Hepatocyte (in vitro differentiated cells): ENCODE results near the gene HJURP. TPM values are rescaled to one million over a fixed set of nuclear protein-coding genes. Genes with fewer than 3 reads are reported as not detected.

Experiments used
- DNase-seq: peaks from one replicate; pipeline ENCODE4 v3.0.0-alpha.2; 2016; ENCODE audit warnings: low spot score
- H2AFZ ChIP-seq: fragments of 200-600 bp; sonication (generic); 2 replicates; pipeline ENCODE4 v1.6.0; 2016; ENCODE audit warnings: antibody characterized with exemption, mild to moderate bottlenecking
- H3K27ac ChIP-seq: fragments of 200-600 bp; sonication (generic); 2 replicates; pipeline ENCODE4 v1.5.1; 2016; ENCODE audit warnings: mild to moderate bottlenecking
- H3K27me3 ChIP-seq: fragments of 200-600 bp; sonication (generic); 2 replicates; pipeline ENCODE4 v1.6.1; 2016
- H3K36me3 ChIP-seq: fragments of 200-600 bp; sonication (generic); replicated peaks from 2 replicates; pipeline ENCODE4 v1.5.1; 2016; ENCODE audit warnings: low read depth; ENCODE audit not compliant: insufficient read depth
- H3K4me1 ChIP-seq: fragments of 200-600 bp; sonication (generic); 2 replicates; pipeline ENCODE4 v1.5.1; 2016; ENCODE audit warnings: mild to moderate bottlenecking, moderate library complexity; ENCODE audit not compliant: insufficient read depth
- H3K4me2 ChIP-seq: fragments of 200-600 bp; sonication (generic); 2 replicates; pipeline ENCODE4 v1.6.0; 2016
- H3K4me3 ChIP-seq: fragments of 200-600 bp; sonication (generic); 2 replicates; pipeline ENCODE4 v1.5.1; 2016; ENCODE audit warnings: mild to moderate bottlenecking
- H3K79me2 ChIP-seq: fragments of 200-600 bp; sonication (generic); 2 replicates; pipeline ENCODE4 v1.6.0; 2017; ENCODE audit warnings: mild to moderate bottlenecking
- H3K9me2 ChIP-seq: fragments of 200-600 bp; sonication (generic); replicated peaks from 2 replicates; pipeline ENCODE4 v1.6.0; 2017; ENCODE audit warnings: mild to moderate bottlenecking; ENCODE audit not compliant: insufficient read depth
- H3K9me3 ChIP-seq: fragments of 200-600 bp; sonication (generic); 2 replicates; pipeline ENCODE4 v1.5.1; 2016; ENCODE audit warnings: low read depth, mild to moderate bottlenecking
- H4K20me1 ChIP-seq: fragments of 200-600 bp; sonication (generic); 2 replicates; pipeline ENCODE4 v1.6.0; 2016; ENCODE audit warnings: mild to moderate bottlenecking; ENCODE audit not compliant: insufficient read depth, poor library complexity, severe bottlenecking
- EZH2 ChIP-seq: fragments of 200-600 bp; sonication (generic); IDR thresholded peaks from 2 replicates; pipeline ENCODE4 v1.6.1; 2016; ENCODE audit warnings: antibody characterized with exemption, mild to moderate bottlenecking, borderline replicate concordance
- EZH2phosphoT487 ChIP-seq: fragments of 200-600 bp; sonication (generic); IDR thresholded peaks from one replicate; pipeline ENCODE4 v1.6.1; 2018; ENCODE audit warnings: antibody characterized with exemption, mild to moderate bottlenecking, low read depth, moderate library complexity; ENCODE audit not compliant: unreplicated experiment, severe bottlenecking
- WGBS: methylation state at CpG from one replicate; pipeline ENCODE4 v1.1.6; 2016; ENCODE audit warnings: low lambda C conversion rate; ENCODE audit errors: missing lambda C conversion rate; 5-methylcytosine and 5-hydroxymethylcytosine counted together
- polyA plus RNA-seq: library from polyadenylated mRNA; unstranded; fragments of >200 nt; fragmentation: Nextera tagmentation; extraction: Ambion mirVana; gene quantifications from 2 replicates; pipeline ENCODE4 v1.2.1, GENCODE V29; 2016
- total RNA-seq: library from RNA; depleted of rRNA; stranded (reverse); fragments of >200 nt; gene quantifications from 2 replicates; pipeline ENCODE4 v1.2.3, GENCODE V29; 2014
- TF ChIP-seq, protein P1 (sequence below): fragments of 200-600 bp; sonication (generic); IDR thresholded peaks from 2 replicates; pipeline ENCODE4 v1.5.1; 2016; ENCODE audit warnings: antibody characterized with exemption, mild to moderate bottlenecking; ENCODE audit not compliant: poor library complexity

The HJURP gene
- total and polyA plus RNA-seq, 2 experiments from 2014 or later = 2.7 to 5.0 TPM

DNA sequence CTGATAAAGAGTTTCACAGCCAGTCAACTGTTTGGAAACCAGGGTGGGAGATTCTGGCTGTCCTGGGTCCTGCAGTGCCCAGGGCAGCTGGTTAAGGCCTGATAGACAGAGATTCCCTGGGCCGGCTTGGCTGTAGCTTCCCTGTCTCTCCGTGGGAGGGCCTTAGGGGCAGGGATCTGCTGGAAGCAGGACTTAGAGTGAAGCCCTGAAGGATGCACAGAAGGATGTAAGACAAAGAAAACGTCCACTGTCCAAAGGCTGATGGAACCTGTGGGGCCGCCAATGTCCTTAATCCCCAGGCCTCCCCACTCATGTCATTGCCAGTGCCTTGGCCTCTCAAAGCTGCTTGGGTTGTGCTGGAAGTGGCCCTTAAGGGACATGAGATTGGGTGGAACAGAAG, 43.2 kb downstream of the HJURP start:
- 78% methylated on average over 4 of the region's 4 CpGs for WGBS
- H3K9me2 ChIP-seq = no peaks in the 10 kb centered on the region
- no peak overlapping the region for H3K4me2 ChIP-seq
- H3K27me3 ChIP-seq = no peaks in the 10 kb centered on the region
- no peaks in the 10 kb centered on the region for H3K9me3 ChIP-seq
- H4K20me1 ChIP-seq = no peaks in the 10 kb centered on the region
- no peak overlapping the region for H3K4me3 ChIP-seq
- TF ChIP-seq EZH2 (no peak), EZH2phosphoT487 (no peak)
- TF ChIP-seq, protein P1, sequence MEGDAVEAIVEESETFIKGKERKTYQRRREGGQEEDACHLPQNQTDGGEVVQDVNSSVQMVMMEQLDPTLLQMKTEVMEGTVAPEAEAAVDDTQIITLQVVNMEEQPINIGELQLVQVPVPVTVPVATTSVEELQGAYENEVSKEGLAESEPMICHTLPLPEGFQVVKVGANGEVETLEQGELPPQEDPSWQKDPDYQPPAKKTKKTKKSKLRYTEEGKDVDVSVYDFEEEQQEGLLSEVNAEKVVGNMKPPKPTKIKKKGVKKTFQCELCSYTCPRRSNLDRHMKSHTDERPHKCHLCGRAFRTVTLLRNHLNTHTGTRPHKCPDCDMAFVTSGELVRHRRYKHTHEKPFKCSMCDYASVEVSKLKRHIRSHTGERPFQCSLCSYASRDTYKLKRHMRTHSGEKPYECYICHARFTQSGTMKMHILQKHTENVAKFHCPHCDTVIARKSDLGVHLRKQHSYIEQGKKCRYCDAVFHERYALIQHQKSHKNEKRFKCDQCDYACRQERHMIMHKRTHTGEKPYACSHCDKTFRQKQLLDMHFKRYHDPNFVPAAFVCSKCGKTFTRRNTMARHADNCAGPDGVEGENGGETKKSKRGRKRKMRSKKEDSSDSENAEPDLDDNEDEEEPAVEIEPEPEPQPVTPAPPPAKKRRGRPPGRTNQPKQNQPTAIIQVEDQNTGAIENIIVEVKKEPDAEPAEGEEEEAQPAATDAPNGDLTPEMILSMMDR = no peak
- no peaks in the 10 kb centered on the region for H3K79me2 ChIP-seq
- no peak overlapping the region for H2AFZ ChIP-seq
- H3K36me3 ChIP-seq = no peaks in the 10 kb centered on the region
- DNase-seq = no peak
- no peaks in the 10 kb centered on the region for H3K4me1 ChIP-seq
- H3K27ac ChIP-seq = no peak overlapping the region

DNA sequence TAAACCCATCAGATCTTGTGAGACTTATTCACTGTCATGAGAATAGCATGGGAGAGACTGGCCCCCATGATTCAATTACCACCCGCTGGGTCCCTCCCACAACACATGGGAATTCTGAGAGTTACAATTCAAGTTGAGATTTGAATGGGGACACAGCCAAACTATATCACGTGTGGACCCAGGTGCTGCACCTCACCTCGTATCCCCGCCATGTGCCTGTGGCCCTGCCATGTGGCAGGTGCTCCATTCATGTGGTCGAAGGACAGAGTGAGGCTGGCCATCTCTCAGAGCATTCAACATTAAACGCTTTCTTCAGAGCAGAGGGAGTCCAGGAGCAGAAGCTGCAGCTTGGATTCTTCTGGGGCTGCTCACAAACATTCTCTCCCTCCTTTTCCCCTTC, 44.0 kb downstream of the HJURP start:
- no peak overlapping the region for H3K4me3 ChIP-seq
- DNase-seq = no peak
- no peak for TF ChIP-seq EZH2phosphoT487
- TF ChIP-seq EZH2 = no peak
- no peak overlapping the region for H2AFZ ChIP-seq
- no peaks in the 10 kb centered on the region for H3K9me3 ChIP-seq
- no peak overlapping the region for H3K4me2 ChIP-seq
- no peaks in the 10 kb centered on the region for H3K4me1 ChIP-seq
- H3K9me2 ChIP-seq = no peaks in the 10 kb centered on the region
- H4K20me1 ChIP-seq = no peaks in the 10 kb centered on the region
- 93% methylated on average over 6 of the region's 6 CpGs for WGBS
- H3K27me3 ChIP-seq = no peaks in the 10 kb centered on the region
- H3K27ac ChIP-seq = no peak overlapping the region
- H3K79me2 ChIP-seq = no peaks in the 10 kb centered on the region
- no peaks in the 10 kb centered on the region for H3K36me3 ChIP-seq

DNA sequence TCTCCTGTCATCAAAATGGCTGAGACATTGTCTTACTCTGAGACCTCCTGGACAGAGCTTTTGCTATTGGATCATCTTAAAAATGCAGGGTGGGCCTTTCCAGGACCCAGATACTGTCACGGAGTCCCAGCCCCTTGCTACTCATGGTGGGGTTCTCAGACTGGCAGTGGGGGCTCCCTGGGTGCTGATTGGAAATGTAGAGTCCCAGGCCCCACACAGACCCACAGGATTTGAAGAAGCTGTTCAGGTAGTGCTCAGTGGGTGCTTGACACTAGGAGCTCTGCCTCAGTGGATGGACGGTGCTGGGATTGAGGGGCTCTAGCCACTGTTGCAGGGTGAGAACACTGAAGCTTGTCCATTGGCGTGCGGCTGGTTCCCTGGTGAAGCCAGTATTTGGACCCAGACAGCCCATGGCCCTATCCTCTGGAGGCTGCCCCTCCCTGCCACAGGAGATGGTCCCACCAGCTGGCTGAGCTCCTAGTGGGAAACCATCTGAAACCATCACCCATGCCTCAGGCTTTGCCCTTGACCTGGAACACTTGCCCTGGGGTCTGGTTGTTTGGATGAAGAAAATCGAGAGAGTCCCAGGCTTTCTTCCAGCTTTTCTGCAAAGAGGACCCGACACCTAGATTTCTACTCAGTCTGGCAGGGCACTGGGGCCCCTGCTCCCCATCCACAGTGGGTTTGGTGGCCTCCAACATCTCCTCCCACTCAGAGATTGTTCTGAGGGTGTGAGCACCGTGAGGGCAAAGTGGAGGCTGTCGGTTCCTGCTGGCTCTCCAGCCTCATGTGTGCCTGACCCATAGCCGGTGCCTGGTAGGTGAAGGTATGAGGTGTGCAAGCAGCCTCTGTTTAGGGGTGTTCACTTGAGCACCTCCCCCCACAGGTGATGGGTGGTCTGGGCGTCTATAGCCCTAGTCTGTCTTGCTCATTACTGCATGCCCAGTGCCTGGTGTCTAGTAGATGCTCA, 46.1 kb downstream of the HJURP start:
- TF ChIP-seq, protein P1 = no peak
- TF ChIP-seq EZH2phosphoT487 (no peak), EZH2 (no peak)
- Histone ChIP-seq H3K4me1 (no peaks in the 10 kb centered on the region), H3K27ac (no peak overlapping the region), H3K9me2 (no peaks in the 10 kb centered on the region), H3K9me3 (no peaks in the 10 kb centered on the region), H3K4me3 (no peak overlapping the region), H2AFZ (no peak overlapping the region), H3K36me3 (no peaks in the 10 kb centered on the region), H3K4me2 (no peak overlapping the region), H3K79me2 (no peaks in the 10 kb centered on the region), H4K20me1 (no peaks in the 10 kb centered on the region), H3K27me3 (no peaks in the 10 kb centered on the region)
- DNase-seq = no peak
- WGBS = 81% methylated on average over 10 of the region's 10 CpGs

DNA sequence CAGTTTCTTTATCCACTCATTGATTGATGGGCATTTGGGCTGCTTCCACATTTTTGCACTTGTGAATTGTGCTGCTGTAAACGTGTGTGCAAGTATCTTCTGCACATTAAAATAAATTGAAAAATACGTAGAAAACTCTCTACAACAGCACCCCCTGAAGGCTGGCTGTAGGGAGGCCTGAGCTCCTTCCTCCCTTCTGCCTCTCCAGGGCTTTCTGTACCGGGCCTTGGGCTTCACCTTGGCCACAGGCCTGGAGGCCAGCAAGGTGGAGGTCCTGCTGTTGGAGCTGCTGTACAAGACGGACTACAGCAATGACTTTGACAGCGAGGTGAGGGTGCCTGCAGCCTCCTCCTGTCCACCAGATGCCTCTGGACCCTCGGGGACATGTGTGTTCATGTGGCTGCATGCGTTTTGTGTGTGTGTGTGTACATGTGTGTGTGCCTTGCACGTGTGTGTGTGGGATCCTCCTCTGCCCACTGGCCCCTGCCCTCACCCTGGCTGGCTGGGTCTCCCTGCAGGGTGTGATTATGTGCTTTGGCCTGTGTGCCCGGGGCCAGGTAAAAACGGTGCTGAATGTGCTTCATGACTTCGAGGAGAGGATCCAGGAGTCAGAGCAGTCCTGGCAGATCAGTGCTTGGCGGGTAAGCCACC, 47.0 kb downstream of the HJURP start:
- WGBS = 72% methylated on average over 12 of the region's 12 CpGs
- DNase-seq = no peak

More for the DNA sequence above, 47.0 kb downstream of the HJURP start:
- H3K36me3 ChIP-seq = no peaks in the 10 kb centered on the region
- no peak overlapping the region for H3K4me2 ChIP-seq
- H4K20me1 ChIP-seq = no peaks in the 10 kb centered on the region
- H3K27me3 ChIP-seq = no peaks in the 10 kb centered on the region
- H3K9me3 ChIP-seq = no peaks in the 10 kb centered on the region
- H3K4me3 ChIP-seq = no peak overlapping the region
- H3K4me1 ChIP-seq = no peaks in the 10 kb centered on the region
- H2AFZ ChIP-seq = no peak overlapping the region
- TF ChIP-seq, protein P1 = no peak
- TF ChIP-seq EZH2 (no peak), EZH2phosphoT487 (no peak)
- no peaks in the 10 kb centered on the region for H3K9me2 ChIP-seq
- H3K79me2 ChIP-seq = no peaks in the 10 kb centered on the region
- no peak overlapping the region for H3K27ac ChIP-seq
